ENCODE measurements around the gene NRIP1.

NRIP1 gene

GRCh38 chr21:15078180-15078579 is 13.4 kb upstream of the NRIP1 start:
- DNase-seq: no peak
- in situ Hi-C loops (cut with HindIII; ENCODE audit: low pct_ligation_motif_present, low sequenced_read_pairs): no loop called here
- H3K4me3 ChIP-seq (ENCODE audit: low read depth, low read length): no peak overlapping the region
- TF ChIP-seq, protein P1, sequence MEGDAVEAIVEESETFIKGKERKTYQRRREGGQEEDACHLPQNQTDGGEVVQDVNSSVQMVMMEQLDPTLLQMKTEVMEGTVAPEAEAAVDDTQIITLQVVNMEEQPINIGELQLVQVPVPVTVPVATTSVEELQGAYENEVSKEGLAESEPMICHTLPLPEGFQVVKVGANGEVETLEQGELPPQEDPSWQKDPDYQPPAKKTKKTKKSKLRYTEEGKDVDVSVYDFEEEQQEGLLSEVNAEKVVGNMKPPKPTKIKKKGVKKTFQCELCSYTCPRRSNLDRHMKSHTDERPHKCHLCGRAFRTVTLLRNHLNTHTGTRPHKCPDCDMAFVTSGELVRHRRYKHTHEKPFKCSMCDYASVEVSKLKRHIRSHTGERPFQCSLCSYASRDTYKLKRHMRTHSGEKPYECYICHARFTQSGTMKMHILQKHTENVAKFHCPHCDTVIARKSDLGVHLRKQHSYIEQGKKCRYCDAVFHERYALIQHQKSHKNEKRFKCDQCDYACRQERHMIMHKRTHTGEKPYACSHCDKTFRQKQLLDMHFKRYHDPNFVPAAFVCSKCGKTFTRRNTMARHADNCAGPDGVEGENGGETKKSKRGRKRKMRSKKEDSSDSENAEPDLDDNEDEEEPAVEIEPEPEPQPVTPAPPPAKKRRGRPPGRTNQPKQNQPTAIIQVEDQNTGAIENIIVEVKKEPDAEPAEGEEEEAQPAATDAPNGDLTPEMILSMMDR (IDR thresholded peaks at IDR 0.05; ENCODE audit: low read depth, low read length, missing control alignments): no peak
- no peak overlapping the region for H3K27ac ChIP-seq
- H3K36me3 ChIP-seq (replicated peaks): no peaks in the 10 kb centered on the region
- H3K27me3 ChIP-seq (replicated peaks): no peaks in the 10 kb centered on the region

DNA sequence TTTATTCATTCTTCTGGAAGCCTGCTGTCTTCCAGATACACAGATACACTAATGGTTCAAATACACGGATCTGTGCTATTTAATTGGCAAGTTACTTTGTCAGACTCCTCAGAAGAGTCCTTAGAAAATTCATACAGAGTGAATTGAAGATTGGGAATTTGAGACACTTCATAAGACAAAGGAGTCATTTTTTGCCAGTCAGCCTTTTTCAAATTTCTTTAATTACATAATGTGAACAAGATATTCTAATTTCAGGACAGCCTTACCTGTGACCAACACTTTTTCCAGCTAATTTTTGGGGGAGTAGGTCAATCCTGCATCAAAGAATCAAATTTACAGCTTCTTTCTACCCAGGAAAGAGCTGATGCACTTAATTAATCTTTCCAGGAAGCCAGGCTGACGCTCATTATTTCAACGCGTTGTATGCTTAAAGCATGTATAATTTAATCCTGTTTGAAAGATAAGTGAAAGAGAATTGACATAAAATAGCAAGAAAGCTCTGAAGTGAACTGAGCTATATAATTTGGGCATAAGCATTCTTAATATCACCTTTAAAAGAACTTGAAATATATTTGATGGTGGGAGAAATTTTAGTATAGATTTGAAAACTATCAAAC is 12.8 kb upstream of the NRIP1 start:
- no peaks in the 10 kb centered on the region for H3K27me3 ChIP-seq (replicated peaks)
- in situ Hi-C loops (cut with HindIII; ENCODE audit: low pct_ligation_motif_present, low sequenced_read_pairs): no loop called here

DNA sequence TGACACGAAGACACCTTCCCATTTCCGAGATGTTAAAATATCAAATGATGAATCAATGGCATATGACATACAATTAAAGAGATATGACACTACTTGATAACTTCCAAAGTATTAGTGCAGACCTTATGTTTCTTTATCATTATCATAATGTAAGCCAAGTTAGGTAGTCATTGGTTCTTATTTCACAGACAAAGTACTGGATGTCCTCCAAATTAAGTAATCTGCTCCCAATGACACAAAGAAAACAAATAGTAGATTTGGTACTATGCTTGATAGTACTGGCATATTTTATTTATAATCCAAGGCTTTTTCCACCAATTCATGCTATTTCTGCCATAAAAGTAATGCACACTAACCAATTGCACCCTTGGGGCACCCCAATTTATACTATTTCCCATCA is 11.9 kb upstream of the NRIP1 start:
- in situ Hi-C loops (cut with HindIII; ENCODE audit: low pct_ligation_motif_present, low sequenced_read_pairs): no loop called here
- no peaks in the 10 kb centered on the region for H3K27me3 ChIP-seq (replicated peaks)
- TF ChIP-seq, protein P1 (IDR thresholded peaks at IDR 0.05; ENCODE audit: low read depth, low read length, missing control alignments): no peak
- DNase-seq: no peak
- H3K4me3 ChIP-seq (ENCODE audit: low read depth, low read length): no peak overlapping the region
- no peaks in the 10 kb centered on the region for H3K36me3 ChIP-seq (replicated peaks)
- no peak overlapping the region for H3K27ac ChIP-seq

More for the DNA sequence above, 12.8 kb upstream of the NRIP1 start:
- no peaks in the 10 kb centered on the region for H3K36me3 ChIP-seq (replicated peaks)
- TF ChIP-seq, protein P1 (IDR thresholded peaks at IDR 0.05; ENCODE audit: low read depth, low read length, missing control alignments): no peak
- no peak for DNase-seq
- H3K27ac ChIP-seq: no peak overlapping the region
- no peak overlapping the region for H3K4me3 ChIP-seq (ENCODE audit: low read depth, low read length)

- Histone ChIP-seq H3K27me3 (replicated peaks) (no peaks in the 10 kb centered on the region), H3K4me3 (ENCODE audit: low read depth, low read length) (no peak overlapping the region), H3K27ac (no peak overlapping the region), H3K36me3 (replicated peaks) (no peaks in the 10 kb centered on the region)
- TF ChIP-seq, protein P1 (IDR thresholded peaks at IDR 0.05; ENCODE audit: low read depth, low read length, missing control alignments): no peak
- in situ Hi-C loops (cut with HindIII; ENCODE audit: low pct_ligation_motif_present, low sequenced_read_pairs): no loop called here
- DNase-seq: no peak
These were observed 6.2 kb upstream of the NRIP1 start for GRCh38 chr21:15071009-15071408.

- no peaks in the 10 kb centered on the region for H3K27me3 ChIP-seq (replicated peaks)
- in situ Hi-C loops (cut with HindIII; ENCODE audit: low pct_ligation_motif_present, low sequenced_read_pairs): no loop called here
- peak overlapping the region; percentile 90 for H3K27ac ChIP-seq
- peaks cover 6% of the 10 kb centered on the region for H3K36me3 ChIP-seq (replicated peaks)
- DNase-seq: no peak
- peak overlapping the region; percentile 71 for H3K4me3 ChIP-seq (ENCODE audit: low read depth, low read length)
- TF ChIP-seq, protein P1 (IDR thresholded peaks at IDR 0.05; ENCODE audit: low read depth, low read length, missing control alignments): no peak
These were observed 1.3 kb upstream of the NRIP1 start for GRCh38 chr21:15066123-15066575.

All from brain microvascular endothelial cell (primary cell).